Neural progenitor cell (in vitro differentiated cells): Measurements from ENCODE around the gene SLX4IP.

ENCODE experiments used
- CTCF ChIP-seq: fragments of 200-600 bp; sonication (generic); IDR thresholded peaks from 2 replicates; pipeline ENCODE4 v1.5.1; 2017; ENCODE audit warnings: antibody characterized with exemption, mild to moderate bottlenecking
- EZH2 ChIP-seq: fragments of 200-600 bp; sonication (generic); IDR thresholded peaks from 2 replicates; pipeline ENCODE4 v1.6.1; 2017; ENCODE audit warnings: antibody characterized with exemption, mild to moderate bottlenecking, moderate library complexity

- no peak for TF ChIP-seq CTCF
- no peak for TF ChIP-seq EZH2
Observed at GRCh38 chr20:10609276-10609675, 174.2 kb downstream of the SLX4IP start.
